K562 (cell line): ENCODE data around the gene CCR9. TPM values are rescaled to one million over a fixed set of nuclear protein-coding genes. Genes with fewer than 3 reads are reported as not detected.

Source experiments
- ARID3A ChIP-seq: IDR thresholded peaks from 2 replicates; pipeline ENCODE4 v1.6.1; 2012; ENCODE audit warnings: low read depth, low read length, improper control_type of control experiment, borderline replicate concordance
- BMI1 ChIP-seq: fragments of 150-350 bp; IDR thresholded peaks from 2 replicates; pipeline ENCODE4 v1.6.1; 2014; ENCODE audit warnings: low read length
- CEBPZ ChIP-seq: fragments of 150-350 bp; IDR thresholded peaks from 2 replicates; pipeline ENCODE4 v1.6.1; 2014; ENCODE audit warnings: low read depth, mild to moderate bottlenecking, low read length, borderline replicate concordance
- DIDO1 ChIP-seq: fragments of 450-650 bp; IDR thresholded peaks from 2 replicates; pipeline ENCODE4 v1.6.1; 2016; ENCODE audit warnings: low read depth, missing biosample characterization, missing genetic modification characterization
- KAT7 ChIP-seq: sonication (generic); formaldehyde crosslinking; IDR thresholded peaks from 2 replicates; pipeline ENCODE4 v1.8.0; 2022; ENCODE audit warnings: missing genetic modification reagents, mild to moderate bottlenecking, borderline replicate concordance
- KLF6 ChIP-seq: fragments of 250-450 bp; sonication (Bioruptor Pico); IDR thresholded peaks from 2 replicates; pipeline ENCODE4 v1.4.0; 2020; ENCODE audit warnings: mild to moderate bottlenecking, moderate library complexity, borderline replicate concordance
- MCM5 ChIP-seq: fragments of 450-650 bp; IDR thresholded peaks from 2 replicates; pipeline ENCODE4 v1.6.1; 2016; ENCODE audit warnings: low read depth
- MTA2 ChIP-seq: fragments of 450-650 bp; IDR thresholded peaks from 2 replicates; pipeline ENCODE4 v1.6.1; 2016; ENCODE audit warnings: low read depth
- NR2C2 ChIP-seq, 2 experiments: fragments of 200-800 bp in 1 of 2; sonication (Bioruptor generic) in 1 of 2; sonication (generic) in 1 of 2; formaldehyde crosslinking in 1 of 2; IDR thresholded peaks; 2 replicates each; pipeline versions ENCODE4 v1.6.1 to v1.8.0; 2016 to 2022; ENCODE audit warnings: mild to moderate bottlenecking in 1 of 2, missing compliant biosample characterization in 1 of 2, missing genetic modification characterization in 1 of 2, missing genetic modification reagents in 1 of 2
- POLR2AphosphoS2 ChIP-seq: IDR thresholded peaks from 2 replicates; pipeline ENCODE4 v1.6.1; 2012; ENCODE audit warnings: low read length, improper control_type of control experiment
- SREBF1 ChIP-seq: fragments of 150-350 bp; IDR thresholded peaks from 2 replicates; pipeline ENCODE4 v1.6.1; 2014; ENCODE audit warnings: antibody characterized with exemption, low read depth, low read length, borderline replicate concordance
- ZBTB2 ChIP-seq: fragments of 450-650 bp; IDR thresholded peaks from 2 replicates; pipeline ENCODE4 v1.6.1; 2016; ENCODE audit warnings: antibody characterized with exemption
- ZNF12 ChIP-seq: sonication (generic); formaldehyde crosslinking; IDR thresholded peaks from 2 replicates; pipeline ENCODE4 v1.4.0; 2020; ENCODE audit warnings: mild to moderate bottlenecking, missing genetic modification reagents
- ZNF263 ChIP-seq: sonication (generic); formaldehyde crosslinking; IDR thresholded peaks from 2 replicates; pipeline ENCODE4 v1.8.0; 2022; ENCODE audit warnings: mild to moderate bottlenecking, missing genetic modification reagents, borderline replicate concordance
- polyA plus RNA-seq, 8 experiments: library from polyadenylated mRNA; depleted of rRNA in 4 of 8; stranded (reverse) in 5 of 8; unstranded in 3 of 8; fragments of >200 nt; fragmentation: Nextera tagmentation in 2 of 8; fragmentation: Illumina TruSeq in 1 of 8; extraction: Ambion mirVana in 2 of 8; extraction: Trizol in 1 of 8; gene quantifications; 2 replicates each; pipeline versions ENCODE4 v1.2.1 to v1.2.3, GENCODE V29; 2011 to 2014; ENCODE audit warnings: inconsistent platforms in 1 of 8, missing spikeins in 1 of 8
- total RNA-seq, 7 experiments: library from RNA; depleted of rRNA in 6 of 7; stranded (reverse); fragments of >200 nt in 6 of 7; fragmentation: Illumina TruSeq in 2 of 7; extraction: Trizol in 2 of 7; gene quantifications; 2 replicates each; pipeline versions ENCODE4 v1.2.1 to v1.2.3, GENCODE V29; 2011 to 2021; ENCODE audit warnings: low replicate concordance in 1 of 7
- TF ChIP-seq, protein P1 (sequence below), 2 experiments: fragments of 150-350 bp in 1 of 2; IDR thresholded peaks; 2 replicates each; pipeline ENCODE4 v1.6.1; 2012 to 2016; ENCODE audit warnings: low read depth in 2 of 2, low read length in 2 of 2, mild to moderate bottlenecking in 1 of 2, moderate library complexity in 1 of 2

CCR9 gene
- total and polyA plus RNA-seq, 9 of the 15 experiments (the other 6 are each of a cell fraction or from before 2014, with no cell fraction given) = not detected

DNA sequence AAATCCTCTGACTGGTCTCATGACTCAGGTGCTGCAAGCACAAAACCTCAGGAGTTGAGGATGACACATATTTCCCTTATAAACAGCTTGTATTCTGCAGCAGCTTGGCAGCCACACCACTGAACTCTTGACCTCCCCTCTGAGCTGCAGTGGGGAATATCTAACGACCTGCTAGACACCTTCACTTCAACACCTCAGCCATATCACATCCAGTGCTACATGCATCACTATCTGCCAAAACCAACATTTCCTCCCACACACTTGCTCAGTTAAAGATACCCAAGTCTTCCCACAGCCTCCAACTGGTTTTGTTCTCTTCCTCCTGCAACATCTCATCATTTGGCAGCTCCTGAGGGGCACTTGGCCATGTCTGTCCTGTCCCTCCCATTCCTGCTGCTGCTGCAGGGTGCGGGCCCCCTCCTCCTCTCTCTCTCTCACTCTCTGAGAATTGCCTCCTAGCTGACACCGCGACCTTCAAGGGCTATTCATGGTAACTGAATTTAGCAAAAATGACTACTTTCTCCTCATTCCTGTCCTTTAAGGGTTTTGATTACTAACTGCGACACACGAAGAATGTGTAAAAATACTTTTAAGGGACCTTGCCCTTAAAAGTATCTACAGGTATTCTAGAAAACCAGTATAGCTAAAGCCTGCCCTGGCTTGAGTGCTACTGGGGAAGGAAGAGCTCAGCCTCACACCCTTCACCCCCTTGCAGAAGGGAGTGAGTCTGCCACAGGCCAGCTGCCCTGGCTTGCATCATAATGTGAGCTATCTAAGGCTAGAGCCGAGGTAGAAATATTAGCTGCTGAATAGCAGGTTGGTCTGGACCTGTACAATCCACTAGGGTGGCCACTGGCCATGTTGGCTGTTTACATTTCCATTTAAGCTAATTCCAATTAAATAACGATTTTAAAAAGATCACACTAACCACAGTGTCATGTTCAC, 5.0 kb upstream of the CCR9 start (continued):
- TF ChIP-seq ZNF263 (CRISPR knock-in tag) (no peak), MTA2 (peak; percentile 76), ARID3A (no peak), SREBF1 (no peak), NR2C2 (CRISPR knock-in tag; IDR thresholded peaks at IDR 0.05) (no peak), NR2C2 (tag; IDR thresholded peaks at IDR 0.05) (0 out of 2 replicates have a peak, but pooled peaks have one; percentile 24), KLF6 (CRISPR knock-in tag) (no peak), BMI1 (no peak), CEBPZ (no peak), MCM5 (no peak), DIDO1 (tag) (no peak), POLR2AphosphoS2 (no peak), KAT7 (no peak), ZNF12 (no peak), ZBTB2 (0 out of 2 replicates have a peak, but pooled peaks have one; percentile 63)
- TF ChIP-seq, protein P1, sequence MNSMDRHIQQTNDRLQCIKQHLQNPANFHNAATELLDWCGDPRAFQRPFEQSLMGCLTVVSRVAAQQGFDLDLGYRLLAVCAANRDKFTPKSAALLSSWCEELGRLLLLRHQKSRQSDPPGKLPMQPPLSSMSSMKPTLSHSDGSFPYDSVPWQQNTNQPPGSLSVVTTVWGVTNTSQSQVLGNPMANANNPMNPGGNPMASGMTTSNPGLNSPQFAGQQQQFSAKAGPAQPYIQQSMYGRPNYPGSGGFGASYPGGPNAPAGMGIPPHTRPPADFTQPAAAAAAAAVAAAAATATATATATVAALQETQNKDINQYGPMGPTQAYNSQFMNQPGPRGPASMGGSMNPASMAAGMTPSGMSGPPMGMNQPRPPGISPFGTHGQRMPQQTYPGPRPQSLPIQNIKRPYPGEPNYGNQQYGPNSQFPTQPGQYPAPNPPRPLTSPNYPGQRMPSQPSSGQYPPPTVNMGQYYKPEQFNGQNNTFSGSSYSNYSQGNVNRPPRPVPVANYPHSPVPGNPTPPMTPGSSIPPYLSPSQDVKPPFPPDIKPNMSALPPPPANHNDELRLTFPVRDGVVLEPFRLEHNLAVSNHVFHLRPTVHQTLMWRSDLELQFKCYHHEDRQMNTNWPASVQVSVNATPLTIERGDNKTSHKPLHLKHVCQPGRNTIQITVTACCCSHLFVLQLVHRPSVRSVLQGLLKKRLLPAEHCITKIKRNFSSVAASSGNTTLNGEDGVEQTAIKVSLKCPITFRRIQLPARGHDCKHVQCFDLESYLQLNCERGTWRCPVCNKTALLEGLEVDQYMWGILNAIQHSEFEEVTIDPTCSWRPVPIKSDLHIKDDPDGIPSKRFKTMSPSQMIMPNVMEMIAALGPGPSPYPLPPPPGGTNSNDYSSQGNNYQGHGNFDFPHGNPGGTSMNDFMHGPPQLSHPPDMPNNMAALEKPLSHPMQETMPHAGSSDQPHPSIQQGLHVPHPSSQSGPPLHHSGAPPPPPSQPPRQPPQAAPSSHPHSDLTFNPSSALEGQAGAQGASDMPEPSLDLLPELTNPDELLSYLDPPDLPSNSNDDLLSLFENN (IDR thresholded peaks at IDR 0.05; ENCODE audit: low read depth in 2 of 2, low read length in 2 of 2) = no peak; a peak in 1 of 4 replicates
